Measurements from ENCODE around the gene GTPBP2.
A peak's percentile ranks its signal among the peaks of the same experiment; 100 is the strongest.
"Not testable (repeated sequence)": the region's sequence is repeated elsewhere in the genome, so short reads cannot be mapped to it uniquely, and the experiment has no call there.

The GTPBP2 gene

DNA sequence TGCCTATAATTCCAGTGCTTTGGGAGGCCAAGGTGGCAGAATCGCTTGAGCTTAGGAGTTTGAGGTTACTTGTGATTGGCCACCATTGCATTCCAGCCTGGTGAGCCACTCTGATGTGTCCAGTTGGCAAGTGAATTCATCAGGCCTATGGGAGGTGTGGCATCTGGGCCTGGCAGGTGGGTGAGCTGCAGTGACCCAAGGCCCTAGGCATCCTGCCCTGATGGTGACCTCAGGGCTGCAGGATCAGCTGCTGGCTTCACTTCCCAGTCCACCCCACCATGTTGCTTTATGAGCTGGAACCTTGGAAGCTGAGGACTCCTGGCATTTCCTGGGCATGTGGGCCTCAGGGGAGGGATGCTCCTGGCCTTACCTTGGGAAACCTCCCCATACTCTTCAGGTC is 36.3 kb upstream of the GTPBP2 start:
- DNase-seq = no peak
- intact Hi-C loops (cut with DNase I) = loop anchor here (5.0 kb wide), 1 partner anchor 102 kb away; no protein-coding TSS in a partner anchor

- DNase-seq; intact Hi-C loops (cut with DNase I): not testable (repeated sequence)
Observed at GRCh38 chr6:43662948-43663347, 33.9 kb upstream of the GTPBP2 start.

DNA sequence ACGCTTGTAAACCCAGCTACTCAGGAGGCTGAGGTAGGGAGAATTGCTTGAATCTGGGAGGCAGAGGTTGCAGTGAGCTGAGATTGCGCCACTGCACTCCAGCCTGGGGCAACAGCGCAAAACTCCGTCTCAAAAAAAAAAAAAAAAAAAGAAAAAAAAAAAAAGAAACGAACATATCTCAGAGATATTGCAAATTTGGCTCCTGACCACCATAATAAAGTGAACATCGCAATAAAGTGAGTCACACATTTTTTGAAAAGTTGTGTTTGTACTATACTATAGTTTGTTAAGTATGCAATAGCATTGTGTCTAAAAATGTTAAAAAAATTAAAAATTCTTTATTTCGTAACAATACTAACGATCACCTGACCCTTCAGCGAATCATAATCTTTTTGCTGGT is 29.1 kb upstream of the GTPBP2 start:
- intact Hi-C loops (cut with DNase I) = no loop called here
- DNase-seq = no peak

- intact Hi-C loops (cut with DNase I) = no loop called here
- DNase-seq = peak in 1 of 10 donors; percentile 18
Observed at GRCh38 chr6:43657221-43657802, 28.2 kb upstream of the GTPBP2 start.

DNA sequence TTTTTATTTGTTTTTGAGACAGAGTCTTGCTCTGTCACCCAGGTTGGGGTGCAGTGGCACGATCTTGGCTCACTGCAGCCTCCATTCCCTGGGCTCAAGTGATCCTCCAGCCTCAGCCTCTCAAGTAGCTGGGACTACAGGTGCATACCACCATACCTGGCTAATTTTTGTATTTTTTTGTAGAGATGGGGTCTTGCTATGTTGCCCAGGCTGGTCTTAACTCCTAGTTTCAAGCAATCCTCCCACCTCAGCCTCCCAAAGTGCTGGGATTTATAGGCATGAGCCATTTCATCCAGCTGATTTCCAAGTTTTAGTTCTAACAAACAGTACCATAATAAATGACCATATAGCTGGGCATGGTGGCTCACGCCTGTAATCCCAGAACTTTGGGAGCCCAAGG is 23.8 kb upstream of the GTPBP2 start:
- intact Hi-C loops (cut with DNase I) = not testable (repeated sequence)

DNA sequence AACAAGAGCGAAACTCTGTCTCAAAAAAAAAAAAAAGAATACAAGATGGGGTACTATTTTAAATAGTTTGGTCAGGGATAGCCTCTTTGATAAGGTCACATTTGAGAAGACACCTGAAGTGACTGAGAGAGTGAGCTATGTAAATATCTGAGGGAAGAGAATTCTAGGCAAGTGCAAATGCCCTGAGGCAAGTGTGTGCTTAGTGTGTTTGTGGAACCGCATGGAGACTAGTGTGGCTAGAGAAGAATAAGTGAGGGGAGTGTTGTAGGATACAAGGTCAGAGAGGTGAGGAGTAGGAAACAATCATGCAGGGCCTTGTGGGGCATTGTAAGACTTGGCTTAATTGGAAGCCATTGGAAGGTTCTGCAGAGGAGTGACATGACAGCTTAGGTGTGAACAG is 19.2 kb upstream of the GTPBP2 start:
- intact Hi-C loops (cut with DNase I) = no loop called here
- no peak for DNase-seq

More for the DNA sequence above, 23.8 kb upstream of the GTPBP2 start:
- DNase-seq = peak in 1 of 10 donors; percentile 15

- intact Hi-C loops (cut with DNase I) = no loop called here
- no peak for DNase-seq
Observed at GRCh38 chr6:43647613-43648012, 18.5 kb upstream of the GTPBP2 start.

- no peak for DNase-seq
- intact Hi-C loops (cut with DNase I) = no loop called here
Observed at GRCh38 chr6:43645613-43645964, 16.5 kb upstream of the GTPBP2 start.

GRCh38 chr6:43644940-43645612 is 16.0 kb upstream of the GTPBP2 start, which contains the start of gene RSPH9:
RSPH9 (plus strand) TSS chr6:43645036; CDS start chr6:43645099, 63 bp downstream.
- intact Hi-C loops (cut with DNase I) = no loop called here

GRCh38 chr6:43639984-43640800 is 11.1 kb upstream of the GTPBP2 start:
- DNase-seq = peak in 1 of 10 donors; percentile 24
- intact Hi-C loops (cut with DNase I) = loop anchor here (5.0 kb wide), 1 partner anchor 63 kb away; the partner anchor contains the start of genes POLH and XPO5

More at GRCh38 chr6:43644940-43645612, 16.0 kb upstream of the GTPBP2 start, which contains the start of gene RSPH9:
- DNase-seq = peak in 5 of 10 donors; percentile 21 to 90 (median 76)

DNA sequence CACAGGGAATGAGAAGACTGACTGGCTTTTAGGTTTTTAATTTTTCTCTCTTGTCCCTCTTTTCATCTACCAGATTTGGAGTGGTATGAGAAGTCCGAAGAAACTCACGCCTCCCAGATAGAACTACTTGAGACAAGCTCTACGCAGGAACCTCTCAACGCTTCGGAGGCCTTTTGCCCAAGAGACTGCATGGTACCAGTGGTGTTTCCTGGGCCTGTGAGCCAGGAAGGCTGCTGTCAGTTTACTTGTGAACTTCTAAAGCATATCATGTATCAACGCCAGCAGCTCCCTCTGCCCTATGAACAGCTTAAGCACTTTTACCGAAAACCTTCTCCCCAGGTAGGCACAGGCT is 7.2 kb upstream of the GTPBP2 start:
- no peak for DNase-seq
- intact Hi-C loops (cut with DNase I) = loop anchor here (5.0 kb wide), 1 partner anchor 59 kb away; the partner anchor contains the start of genes POLH and XPO5

GRCh38 chr6:43635387-43636307 is 6.6 kb upstream of the GTPBP2 start, which contains the start of gene MAD2L1BP:
MAD2L1BP (plus strand) TSS chr6:43635840; CDS start chr6:43635876, 36 bp downstream.
- intact Hi-C loops (cut with DNase I) = loop anchor here (5.0 kb wide), 1 partner anchor 58 kb away; the partner anchor contains the start of genes POLH and XPO5
- DNase-seq = peak; percentile 78 to 98 (median 87)

- DNase-seq = peak in 1 of 10 donors; percentile 34
- intact Hi-C loops (cut with DNase I) = loop anchor here (5.0 kb wide), 1 partner anchor 58 kb away; the partner anchor contains the start of genes POLH and XPO5
Observed at GRCh38 chr6:43634702-43635303, 5.7 kb upstream of the GTPBP2 start.

DNA sequence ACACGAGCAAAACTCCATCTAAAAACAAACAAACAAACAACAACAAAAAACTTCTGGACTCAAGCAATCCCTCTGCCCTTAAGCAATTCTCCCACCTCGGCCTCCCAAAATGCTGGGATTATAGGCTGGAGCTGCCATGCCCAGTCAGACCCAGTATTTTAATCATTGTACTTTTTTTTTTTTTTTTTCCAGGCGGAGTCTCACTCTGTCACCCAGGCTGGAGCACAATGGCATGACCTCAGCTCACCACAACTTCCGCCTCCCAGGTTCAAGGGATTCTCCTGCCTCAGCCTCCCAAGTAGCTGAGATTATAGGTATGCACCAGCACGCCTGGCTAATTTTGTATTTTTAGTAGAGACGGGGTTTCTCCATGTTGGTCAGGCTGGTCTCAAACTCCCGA is 3.9 kb upstream of the GTPBP2 start:
- peak in 1 of 10 donors; percentile 3 for DNase-seq

DNA sequence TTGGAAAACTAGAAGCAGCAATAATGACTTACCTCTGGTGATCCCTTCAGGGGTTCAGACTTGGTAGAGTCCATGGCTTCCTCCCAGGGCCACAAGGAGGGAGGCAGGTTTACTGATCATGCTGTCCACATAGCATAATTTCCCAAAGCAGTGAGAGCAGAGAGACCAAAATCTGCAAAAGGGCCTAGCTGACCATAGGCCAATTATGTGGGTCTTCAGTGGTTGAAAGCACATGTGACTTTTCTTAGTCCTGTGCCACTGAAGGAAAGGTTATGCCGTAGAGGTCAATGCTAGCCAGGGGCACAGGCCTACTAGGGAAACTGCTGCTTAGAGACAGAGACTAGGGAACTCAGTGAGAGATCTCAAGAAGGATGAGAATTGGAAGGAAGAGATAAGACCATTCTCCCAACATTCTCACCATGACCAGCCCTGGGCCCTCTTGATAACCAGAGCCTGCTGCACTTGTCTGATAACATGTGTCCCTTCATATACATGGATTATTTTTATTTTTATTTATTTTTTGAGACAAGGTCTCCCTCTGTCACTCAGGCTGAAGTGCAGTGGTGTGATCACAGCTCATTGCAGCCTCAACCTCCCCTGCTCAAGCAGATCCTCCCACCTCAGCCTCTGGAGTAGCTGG is 2.0 kb upstream of the GTPBP2 start:
- peak in 2 of 10 donors; percentile 5 to 22 for DNase-seq
- intact Hi-C loops (cut with DNase I) = no loop called here

More for the DNA sequence above, 3.9 kb upstream of the GTPBP2 start:
- intact Hi-C loops (cut with DNase I) = not testable (repeated sequence)

GRCh38 chr6:43629505-43630300 is 639 bp upstream of the GTPBP2 start:
- DNase-seq = peak; percentile 67 to 98 (median 88)
- intact Hi-C loops (cut with DNase I) = no loop called here

- peak in 1 of 10 donors; percentile 34 for DNase-seq
- intact Hi-C loops (cut with DNase I) = no loop called here
Observed at GRCh38 chr6:43628393-43629103, 516 bp downstream of the GTPBP2 start.

Measured in posterior cingulate gyrus (tissue), 11 donors.